Osteocyte (in vitro differentiated cells): ENCODE measurements around the gene GALNT14. TPM values are rescaled to one million over a fixed set of nuclear protein-coding genes. Genes with fewer than 3 reads are reported as not detected.

ENCODE experiments used
- DNase-seq: peaks from one replicate; pipeline ENCODE4 v3.0.0; 2021; ENCODE audit warnings: mixed read lengths; ENCODE audit not compliant: unreplicated experiment; ENCODE audit errors: extremely low spot score
- H3K27ac Mint-ChIP-seq: one replicate; pipeline ENCODE4 v1.8.0; 2021; ENCODE audit warnings: mild to moderate bottlenecking, mixed read lengths; ENCODE audit not compliant: unreplicated experiment
- H3K27me3 Mint-ChIP-seq: one replicate; pipeline ENCODE4 v1.8.0; 2021; ENCODE audit warnings: mixed read lengths; ENCODE audit not compliant: unreplicated experiment
- H3K36me3 Mint-ChIP-seq: one replicate; pipeline ENCODE4 v1.8.0; 2021; ENCODE audit warnings: mixed read lengths; ENCODE audit not compliant: unreplicated experiment
- H3K4me1 Mint-ChIP-seq: one replicate; pipeline ENCODE4 v1.8.0; 2021; ENCODE audit warnings: mixed read lengths; ENCODE audit not compliant: unreplicated experiment
- H3K4me3 Mint-ChIP-seq: one replicate; pipeline ENCODE4 v1.8.0; 2021; ENCODE audit warnings: mild to moderate bottlenecking, moderate library complexity, mixed read lengths; ENCODE audit not compliant: unreplicated experiment
- H3K9me3 Mint-ChIP-seq: one replicate; pipeline ENCODE4 v1.8.0; 2021; ENCODE audit warnings: mixed read lengths; ENCODE audit not compliant: unreplicated experiment
- CTCF ChIP-seq: fragments of 200-600 bp; sonication (generic); IDR thresholded peaks from 2 replicates; pipeline ENCODE4 v1.5.0; 2021; ENCODE audit warnings: antibody characterized with exemption, mild to moderate bottlenecking, moderate library complexity
- total RNA-seq: library from RNA; stranded (reverse); gene quantifications from 2 replicates; pipeline ENCODE4 v1.2.1, GENCODE V29; 2021

The GALNT14 gene
- total RNA-seq, 1 donor from 2014 or later: 4.1 TPM

- Mint-ChIP-seq H3K27me3 (no peaks in the 10 kb centered on the region), H3K27ac (no peak overlapping the region), H3K4me1 (no peaks in the 10 kb centered on the region), H3K4me3 (no peak overlapping the region), H3K36me3 (no peaks in the 10 kb centered on the region), H3K9me3 (no peaks in the 10 kb centered on the region)
- no peak for DNase-seq
- no peak for TF ChIP-seq CTCF
Measured at GRCh38 chr2:30992781-30993180, 145.5 kb downstream of the GALNT14 start.

GRCh38 chr2:30990671-30991070 lies 147.6 kb downstream of the GALNT14 start:
- no peak overlapping the region for H3K4me3 Mint-ChIP-seq
- H3K9me3 Mint-ChIP-seq: no peaks in the 10 kb centered on the region
- TF ChIP-seq CTCF: no peak
- no peaks in the 10 kb centered on the region for H3K27me3 Mint-ChIP-seq
- no peak overlapping the region for H3K27ac Mint-ChIP-seq
- no peak for DNase-seq
- no peaks in the 10 kb centered on the region for H3K4me1 Mint-ChIP-seq
- H3K36me3 Mint-ChIP-seq: no peaks in the 10 kb centered on the region

DNA sequence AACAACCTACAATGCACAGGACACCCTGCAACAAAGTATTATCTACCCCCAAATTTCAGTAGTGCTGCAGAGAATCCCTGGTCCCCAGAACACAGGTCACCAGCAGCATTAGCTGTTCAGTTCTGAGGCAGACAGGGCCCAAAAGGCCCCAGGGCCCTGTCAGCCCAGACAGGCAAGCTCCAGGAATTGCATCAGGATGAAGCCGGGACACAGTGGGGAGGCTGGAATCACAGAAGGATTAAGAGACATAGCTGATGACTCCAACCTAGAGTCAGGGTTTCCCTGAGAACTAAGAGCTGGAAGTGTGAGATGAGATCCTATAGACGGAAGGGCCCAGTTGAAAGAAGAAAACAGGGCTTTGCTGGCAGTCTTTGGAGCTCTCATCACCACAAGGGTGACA lies 148.1 kb downstream of the GALNT14 start:
- Mint-ChIP-seq H3K4me1 (no peaks in the 10 kb centered on the region), H3K27me3 (no peaks in the 10 kb centered on the region), H3K4me3 (no peak overlapping the region), H3K27ac (no peak overlapping the region), H3K9me3 (no peaks in the 10 kb centered on the region), H3K36me3 (no peaks in the 10 kb centered on the region)
- no peak for DNase-seq
- no peak for TF ChIP-seq CTCF

GRCh38 chr2:30989746-30990145 lies 148.5 kb downstream of the GALNT14 start:
- H3K4me3 Mint-ChIP-seq: no peak overlapping the region
- H3K27me3 Mint-ChIP-seq: no peaks in the 10 kb centered on the region
- DNase-seq: no peak
- no peaks in the 10 kb centered on the region for H3K4me1 Mint-ChIP-seq
- no peaks in the 10 kb centered on the region for H3K36me3 Mint-ChIP-seq
- H3K9me3 Mint-ChIP-seq: no peaks in the 10 kb centered on the region
- no peak for TF ChIP-seq CTCF
- H3K27ac Mint-ChIP-seq: no peak overlapping the region

- Mint-ChIP-seq H3K4me1 (no peaks in the 10 kb centered on the region), H3K36me3 (no peaks in the 10 kb centered on the region), H3K4me3 (no peak overlapping the region), H3K27ac (no peak overlapping the region), H3K27me3 (peaks cover 3% of the 10 kb centered on the region), H3K9me3 (no peaks in the 10 kb centered on the region)
- no peak for TF ChIP-seq CTCF
- no peak for DNase-seq
Measured at GRCh38 chr2:30987566-30987965, 150.7 kb downstream of the GALNT14 start.
